GM12891 (cell line): ENCODE data around the gene CMSS1.

Experiments used
- POLR2A ChIP-seq: IDR thresholded peaks from 2 replicates; pipeline ENCODE4 v1.6.1; 2011; ENCODE audit warnings: low read depth, low read length, control low read depth
- POLR2AphosphoS5 ChIP-seq: IDR thresholded peaks from 2 replicates; pipeline ENCODE4 v1.6.1; 2011; ENCODE audit warnings: low read depth, low read length, control low read depth
- SPI1 ChIP-seq: IDR thresholded peaks from 2 replicates; pipeline ENCODE4 v1.6.1; 2011; ENCODE audit warnings: low read depth, low read length, control low read depth
- TAF1 ChIP-seq: IDR thresholded peaks from 2 replicates; pipeline ENCODE4 v1.6.1; 2011; ENCODE audit warnings: low read depth, low read length, control low read depth

GRCh38 chr3:100029689-100030088, 212.0 kb downstream of the CMSS1 start:
- TF ChIP-seq TAF1 (no peak), POLR2A (no peak), POLR2AphosphoS5 (no peak), SPI1 (no peak)
